OCI-LY3 (cell line): Measurements from ENCODE around the gene DHX35.

Source experiments
- CTCF ChIP-seq: fragments of 200-600, 300-600 bp; sonication (generic); IDR thresholded peaks from 2 replicates; pipeline ENCODE4 v1.5.1; 2014; ENCODE audit warnings: antibody characterized with exemption, low read length, low read depth
- EZH2phosphoT487 ChIP-seq: fragments of 200-600 bp; shearing (Covaris generic); IDR thresholded peaks from 2 replicates; pipeline ENCODE4 v1.6.1; 2018; ENCODE audit warnings: antibody characterized with exemption, mixed run types, low read depth

GRCh38 chr20:38962044-38962927 lies at the start of gene DHX35:
- peak; percentile 69 for TF ChIP-seq CTCF
- TF ChIP-seq EZH2phosphoT487 = no peak
